ENCODE results near the gene TCF7.

TCF7 gene

GRCh38 chr5:134195666-134196065 lies 81.2 kb downstream of the TCF7 start:
- H3K27me3 ChIP-seq: no peaks in the 10 kb centered on the region
- intact Hi-C loops (cut with DNase I; ENCODE audit: low total_unique reads): no loop called here
- no peaks in the 10 kb centered on the region for H3K4me1 ChIP-seq
- H3K9me3 ChIP-seq: no peaks in the 10 kb centered on the region
- H3K27ac ChIP-seq: no peak overlapping the region
- no peak for TF ChIP-seq CTCF (IDR thresholded peaks at IDR 0.05)
- DNase-seq: no peak
- no peak overlapping the region for H3K4me3 ChIP-seq
- H3K36me3 ChIP-seq: peaks cover 48 to 66% (median 59%) of the 10 kb centered on the region in 3 donors

Data from tibial artery (tissue), 4 donors.